HCT116 (cell line): ENCODE data around the gene CENPH. TPM values are rescaled to one million over a fixed set of nuclear protein-coding genes. Genes with fewer than 3 reads are reported as not detected.

Source experiments
- ATAC-seq: fragments of 200-7000 bp; cut with Tn5 transposase; 2 replicates; pipeline ENCODE4 v1.9.1; 2020; ENCODE audit warnings: mild to moderate bottlenecking, moderate library complexity
- BruUV-seq: library from RNA; stranded (reverse); fragments of 400-500 nt; replicated peaks from 2 replicates; lab custom pipeline; 2021; lab: Mats Ljungman, UMichigan
- CTCF ChIA-PET: fragments of 300-600 bp; sonication (Branson Sonifier 250); formaldehyde crosslinking; loops from one replicate; lab custom pipeline; 2021; ENCODE audit warnings: antibody characterized with exemption; lab: Charles Lee
- POLR2A ChIA-PET: fragments of 300-600, 350-600 bp; sonication (Branson Sonifier 250); formaldehyde crosslinking; loops from one replicate; lab custom pipeline; 2021; ENCODE audit warnings: antibody characterized with exemption; lab: Charles Lee
- RAD21 ChIA-PET, 2 experiments: fragments of 300-600 bp; sonication (Branson Sonifier 250); formaldehyde crosslinking; loops; one replicate each; lab custom pipeline; 2023; ENCODE audit warnings: low total read pairs in 2 of 2; ENCODE audit not compliant: uncharacterized antibody in 2 of 2, unreplicated experiment in 2 of 2, low non-redundant PET in 1 of 2; lab: Charles Lee
- DNase-seq: peaks from one replicate; pipeline ENCODE4 v3.0.0-alpha.2; 2010; ENCODE audit warnings: low read depth, low spot score
- H2AFZ ChIP-seq: fragments of 200-600 bp; shearing (Covaris generic), sonication (generic); 2 replicates; pipeline ENCODE4 v1.6.1; 2017; ENCODE audit warnings: low read depth, mixed run types, mixed read lengths, antibody characterized with exemption, low read length; ENCODE audit not compliant: poor library complexity, severe bottlenecking
- H3K27ac ChIP-seq: 2 replicates; pipeline ENCODE4 v1.5.1; 2012; ENCODE audit warnings: low read depth, low read length
- H3K27me3 ChIP-seq: fragments of 200-600 bp; sonication (generic); 2 replicates; pipeline ENCODE4 v1.6.1; 2016; ENCODE audit warnings: mixed run types, low read length, mixed read lengths; ENCODE audit not compliant: insufficient read depth
- H3K36me3 ChIP-seq, 2 experiments: fragments of 200-500 bp in 1 of 2; fragments of 200-600 bp in 1 of 2; sonication (Bioruptor generic) in 1 of 2; sonication (generic) in 1 of 2; 2 replicates each; pipeline versions ENCODE4 v1.5.1 to v1.6.1; 2014 to 2016; ENCODE audit warnings: low read length in 2 of 2, inconsistent platforms in 1 of 2, mixed read lengths in 1 of 2, mixed run types in 1 of 2; ENCODE audit not compliant: insufficient read depth in 2 of 2, control insufficient read depth in 1 of 2
- H3K4me1 ChIP-seq, 2 experiments: fragments of 200-600 bp in 1 of 2; sonication (generic) in 1 of 2; 2 replicates each; pipeline versions ENCODE4 v1.5.1 to v1.6.1; 2012 to 2017; ENCODE audit warnings: low read length in 2 of 2, inconsistent platforms in 1 of 2, mild to moderate bottlenecking in 1 of 2, mixed read lengths in 1 of 2, mixed run types in 1 of 2, moderate library complexity in 1 of 2; ENCODE audit not compliant: insufficient read depth in 2 of 2, control insufficient read depth in 1 of 2
- H3K4me2 ChIP-seq: fragments of 200-600 bp; sonication (generic); 2 replicates; pipeline ENCODE4 v1.6.1; 2017; ENCODE audit warnings: mixed run types, low read length, mixed read lengths
- H3K4me3 ChIP-seq, 2 experiments: fragments of 200-600 bp in 1 of 2; sonication (generic) in 1 of 2; replicated peaks in 1 of 2; 2 replicates each; pipeline ENCODE4 v1.5.1; 2011 to 2016; ENCODE audit warnings: low read length in 2 of 2, control low read depth in 1 of 2, low read depth in 1 of 2, mild to moderate bottlenecking in 1 of 2, mixed read lengths in 1 of 2, mixed run types in 1 of 2
- H3K79me2 ChIP-seq: fragments of 200-600 bp; sonication (generic); 2 replicates; pipeline ENCODE4 v1.6.1; 2017; ENCODE audit warnings: mild to moderate bottlenecking, mixed run types, low read length, moderate library complexity, mixed read lengths; ENCODE audit not compliant: insufficient read depth
- H3K9ac ChIP-seq: fragments of 200-600 bp; sonication (generic); 2 replicates; pipeline ENCODE4 v1.6.1; 2016; ENCODE audit warnings: low read length, mixed read lengths
- H3K9me2 ChIP-seq: fragments of 200-600 bp; sonication (generic), shearing (Covaris generic); 2 replicates; pipeline ENCODE4 v1.6.1; 2017; ENCODE audit warnings: mixed run types, mild to moderate bottlenecking, moderate library complexity; ENCODE audit not compliant: insufficient read depth
- H3K9me3 ChIP-seq, 2 experiments: fragments of 200-500 bp in 1 of 2; fragments of 200-600 bp in 1 of 2; sonication (Bioruptor generic) in 1 of 2; sonication (generic) in 1 of 2; 2 replicates each; pipeline ENCODE4 v1.6.1; 2014 to 2017; ENCODE audit warnings: low read length in 2 of 2, mixed read lengths in 2 of 2, inconsistent platforms in 1 of 2, low read depth in 1 of 2, mild to moderate bottlenecking in 1 of 2, mixed run types in 1 of 2, moderate library complexity in 1 of 2; ENCODE audit not compliant: control insufficient read depth in 1 of 2, insufficient read depth in 1 of 2
- H4K20me1 ChIP-seq: fragments of 200-600 bp; sonication (generic), shearing (Covaris generic); 2 replicates; pipeline ENCODE4 v1.6.1; 2017; ENCODE audit warnings: mixed run types, mild to moderate bottlenecking, moderate library complexity; ENCODE audit not compliant: insufficient read depth
- CBX3 ChIP-seq: IDR thresholded peaks from 2 replicates; pipeline ENCODE4 v1.6.1; 2012; ENCODE audit warnings: low read depth
- CEBPB ChIP-seq: IDR thresholded peaks from 2 replicates; pipeline ENCODE4 v1.6.1; 2012; ENCODE audit warnings: low read depth
- EGR1 ChIP-seq: IDR thresholded peaks from 2 replicates; pipeline ENCODE4 v1.6.1; 2012; ENCODE audit warnings: low read depth
- EZH2phosphoT487 ChIP-seq: fragments of 200-600 bp; IDR thresholded peaks from 2 replicates; pipeline ENCODE4 v1.6.1; 2018; ENCODE audit warnings: antibody characterized with exemption, borderline replicate concordance
- POLR2AphosphoS5 ChIP-seq: IDR thresholded peaks from 2 replicates; pipeline ENCODE4 v1.6.1; 2011; ENCODE audit warnings: mild to moderate bottlenecking, low read depth, low read length, moderate library complexity
- SIN3A ChIP-seq: IDR thresholded peaks from 2 replicates; pipeline ENCODE4 v1.6.1; 2012; ENCODE audit warnings: low read depth
- SP1 ChIP-seq: IDR thresholded peaks from 2 replicates; pipeline ENCODE4 v1.6.1; 2012; ENCODE audit warnings: low read depth
- YY1 ChIP-seq: IDR thresholded peaks from 2 replicates; pipeline ENCODE4 v1.6.1; 2011; ENCODE audit warnings: low read length, low read depth, moderate library complexity, mild to moderate bottlenecking; ENCODE audit not compliant: insufficient replicate concordance; ENCODE audit errors: extremely low read depth
- ZFX ChIP-seq: fragments of 450-650 bp; IDR thresholded peaks from 2 replicates; pipeline ENCODE4 v1.6.1; 2017
- ZNF274 ChIP-seq: fragments of 200-500 bp; sonication (Bioruptor generic); IDR thresholded peaks from 2 replicates; pipeline ENCODE4 v1.6.1; 2014; ENCODE audit warnings: mild to moderate bottlenecking, low read depth, low read length, inconsistent platforms
- intact Hi-C: fragments of 100-400 bp; cut with micrococcal nuclease; formaldehyde crosslinking; loops from 2 replicates; pipeline ENCODE4 v1.10.0; 2022
- total RNA-seq: library from RNA; stranded (reverse); gene quantifications from one replicate; pipeline ENCODE4 v1.2.1, GENCODE V29; 2021; ENCODE audit not compliant: unreplicated experiment
- TF ChIP-seq, protein P1 (sequence below): IDR thresholded peaks from 2 replicates; pipeline ENCODE4 v1.6.1; 2012; ENCODE audit warnings: low read depth
- TF ChIP-seq, protein P2 (sequence below), 3 experiments: fragments of 200-600 bp in 1 of 3; sonication (generic) in 1 of 3; IDR thresholded peaks in 2 of 3; conservative IDR thresholded peaks in 1 of 3; 2 replicates each; pipeline ENCODE4 v1.5.1; 2012 to 2017; ENCODE audit warnings: low read depth in 2 of 3, low read length in 2 of 3, antibody characterized with exemption in 1 of 3, borderline replicate concordance in 1 of 3, control low read depth in 1 of 3, mild to moderate bottlenecking in 1 of 3, mixed read lengths in 1 of 3, mixed run types in 1 of 3, moderate library complexity in 1 of 3; ENCODE audit not compliant: insufficient read depth in 1 of 3
- TF ChIP-seq, protein P3 (sequence below): IDR thresholded peaks from 2 replicates; pipeline ENCODE4 v1.6.1; 2011; ENCODE audit warnings: mild to moderate bottlenecking, low read length, moderate library complexity; ENCODE audit not compliant: insufficient replicate concordance; ENCODE audit errors: extremely low read depth

CENPH gene
- total RNA-seq, 1 experiment from 2014 or later, result 23.4 TPM

DNA sequence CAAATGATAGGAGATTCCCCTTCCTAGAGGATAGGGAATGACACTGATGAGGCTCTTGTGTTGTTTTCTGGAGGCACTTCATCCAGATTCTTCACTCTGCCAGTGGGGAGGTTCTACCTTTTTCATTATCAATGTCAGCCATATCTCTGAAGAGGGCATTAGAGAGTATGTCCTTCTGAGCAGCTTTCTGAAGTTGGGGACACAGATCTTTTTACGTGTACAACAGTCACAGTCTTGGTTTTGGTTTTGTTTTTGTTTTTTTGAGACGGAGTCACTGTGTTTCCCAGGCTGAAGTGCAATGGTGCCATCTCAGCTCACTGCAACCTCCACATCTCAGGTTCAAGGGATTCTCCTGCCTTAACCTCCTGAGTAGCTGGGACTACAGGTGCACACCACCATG, 22.6 kb downstream of the CENPH start:
- Histone ChIP-seq H4K20me1 (no peaks in the 10 kb centered on the region; the same call in 1 of the 2 replicates), H3K9me2 (no peaks in the 10 kb centered on the region), H3K4me2 (no peak overlapping the region), H3K27me3 (no peaks in the 10 kb centered on the region), H3K79me2 (no peaks in the 10 kb centered on the region), H3K9ac (no peak overlapping the region), H3K4me1 (peaks cover under 1 to 14% of the 10 kb centered on the region in 2 experiments; a peak in 3 of 4 replicates), H3K27ac (no peak overlapping the region), H3K9me3 (no peaks in the 10 kb centered on the region), H3K36me3 (peaks cover 0 to 9% of the 10 kb centered on the region in 2 experiments; a peak in 2 of 4 replicates), H2AFZ (no peak overlapping the region), H3K4me3 (no peak overlapping the region)
- CTCF ChIA-PET, result no interaction called here
- RAD21 ChIA-PET, result no interaction called here
- POLR2A ChIA-PET, result no interaction called here
- DNase-seq, result no peak
- no TSS peak for BruUV-seq
- TF ChIP-seq YY1, result no peak
- no peak for TF ChIP-seq SP1
- TF ChIP-seq CBX3, result no peak
- no peak for TF ChIP-seq EGR1
- TF ChIP-seq, protein P1, sequence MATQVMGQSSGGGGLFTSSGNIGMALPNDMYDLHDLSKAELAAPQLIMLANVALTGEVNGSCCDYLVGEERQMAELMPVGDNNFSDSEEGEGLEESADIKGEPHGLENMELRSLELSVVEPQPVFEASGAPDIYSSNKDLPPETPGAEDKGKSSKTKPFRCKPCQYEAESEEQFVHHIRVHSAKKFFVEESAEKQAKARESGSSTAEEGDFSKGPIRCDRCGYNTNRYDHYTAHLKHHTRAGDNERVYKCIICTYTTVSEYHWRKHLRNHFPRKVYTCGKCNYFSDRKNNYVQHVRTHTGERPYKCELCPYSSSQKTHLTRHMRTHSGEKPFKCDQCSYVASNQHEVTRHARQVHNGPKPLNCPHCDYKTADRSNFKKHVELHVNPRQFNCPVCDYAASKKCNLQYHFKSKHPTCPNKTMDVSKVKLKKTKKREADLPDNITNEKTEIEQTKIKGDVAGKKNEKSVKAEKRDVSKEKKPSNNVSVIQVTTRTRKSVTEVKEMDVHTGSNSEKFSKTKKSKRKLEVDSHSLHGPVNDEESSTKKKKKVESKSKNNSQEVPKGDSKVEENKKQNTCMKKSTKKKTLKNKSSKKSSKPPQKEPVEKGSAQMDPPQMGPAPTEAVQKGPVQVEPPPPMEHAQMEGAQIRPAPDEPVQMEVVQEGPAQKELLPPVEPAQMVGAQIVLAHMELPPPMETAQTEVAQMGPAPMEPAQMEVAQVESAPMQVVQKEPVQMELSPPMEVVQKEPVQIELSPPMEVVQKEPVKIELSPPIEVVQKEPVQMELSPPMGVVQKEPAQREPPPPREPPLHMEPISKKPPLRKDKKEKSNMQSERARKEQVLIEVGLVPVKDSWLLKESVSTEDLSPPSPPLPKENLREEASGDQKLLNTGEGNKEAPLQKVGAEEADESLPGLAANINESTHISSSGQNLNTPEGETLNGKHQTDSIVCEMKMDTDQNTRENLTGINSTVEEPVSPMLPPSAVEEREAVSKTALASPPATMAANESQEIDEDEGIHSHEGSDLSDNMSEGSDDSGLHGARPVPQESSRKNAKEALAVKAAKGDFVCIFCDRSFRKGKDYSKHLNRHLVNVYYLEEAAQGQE, result no peak
- no peak for TF ChIP-seq ZNF274
- TF ChIP-seq POLR2AphosphoS5, result no peak
- TF ChIP-seq, protein P2, sequence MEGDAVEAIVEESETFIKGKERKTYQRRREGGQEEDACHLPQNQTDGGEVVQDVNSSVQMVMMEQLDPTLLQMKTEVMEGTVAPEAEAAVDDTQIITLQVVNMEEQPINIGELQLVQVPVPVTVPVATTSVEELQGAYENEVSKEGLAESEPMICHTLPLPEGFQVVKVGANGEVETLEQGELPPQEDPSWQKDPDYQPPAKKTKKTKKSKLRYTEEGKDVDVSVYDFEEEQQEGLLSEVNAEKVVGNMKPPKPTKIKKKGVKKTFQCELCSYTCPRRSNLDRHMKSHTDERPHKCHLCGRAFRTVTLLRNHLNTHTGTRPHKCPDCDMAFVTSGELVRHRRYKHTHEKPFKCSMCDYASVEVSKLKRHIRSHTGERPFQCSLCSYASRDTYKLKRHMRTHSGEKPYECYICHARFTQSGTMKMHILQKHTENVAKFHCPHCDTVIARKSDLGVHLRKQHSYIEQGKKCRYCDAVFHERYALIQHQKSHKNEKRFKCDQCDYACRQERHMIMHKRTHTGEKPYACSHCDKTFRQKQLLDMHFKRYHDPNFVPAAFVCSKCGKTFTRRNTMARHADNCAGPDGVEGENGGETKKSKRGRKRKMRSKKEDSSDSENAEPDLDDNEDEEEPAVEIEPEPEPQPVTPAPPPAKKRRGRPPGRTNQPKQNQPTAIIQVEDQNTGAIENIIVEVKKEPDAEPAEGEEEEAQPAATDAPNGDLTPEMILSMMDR (IDR thresholded peaks at IDR 0.05 in 2 of 3, conservative IDR thresholded peaks at IDR 0.05 in 1 of 3; ENCODE audit: borderline replicate concordance in 1 of 3, insufficient read depth in 1 of 3, low read depth in 2 of 3, low read length in 2 of 3), result no peak
- TF ChIP-seq SIN3A, result no peak
- TF ChIP-seq EZH2phosphoT487, result no peak
- TF ChIP-seq, protein P3, sequence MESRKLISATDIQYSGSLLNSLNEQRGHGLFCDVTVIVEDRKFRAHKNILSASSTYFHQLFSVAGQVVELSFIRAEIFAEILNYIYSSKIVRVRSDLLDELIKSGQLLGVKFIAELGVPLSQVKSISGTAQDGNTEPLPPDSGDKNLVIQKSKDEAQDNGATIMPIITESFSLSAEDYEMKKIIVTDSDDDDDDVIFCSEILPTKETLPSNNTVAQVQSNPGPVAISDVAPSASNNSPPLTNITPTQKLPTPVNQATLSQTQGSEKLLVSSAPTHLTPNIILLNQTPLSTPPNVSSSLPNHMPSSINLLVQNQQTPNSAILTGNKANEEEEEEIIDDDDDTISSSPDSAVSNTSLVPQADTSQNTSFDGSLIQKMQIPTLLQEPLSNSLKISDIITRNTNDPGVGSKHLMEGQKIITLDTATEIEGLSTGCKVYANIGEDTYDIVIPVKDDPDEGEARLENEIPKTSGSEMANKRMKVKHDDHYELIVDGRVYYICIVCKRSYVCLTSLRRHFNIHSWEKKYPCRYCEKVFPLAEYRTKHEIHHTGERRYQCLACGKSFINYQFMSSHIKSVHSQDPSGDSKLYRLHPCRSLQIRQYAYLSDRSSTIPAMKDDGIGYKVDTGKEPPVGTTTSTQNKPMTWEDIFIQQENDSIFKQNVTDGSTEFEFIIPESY, result no peak
- no peak for TF ChIP-seq CEBPB
- no peak for TF ChIP-seq ZFX
- intact Hi-C loops, result loop anchor here (10.0 kb wide), 1 partner anchor 117 kb away; the partner anchor contains the start of gene SLC30A5
- no peak for ATAC-seq
